Measurements from ENCODE around the gene NRG2. TPM values are rescaled to one million over a fixed set of nuclear protein-coding genes. Genes with fewer than 3 reads are reported as not detected.

The NRG2 gene
- total RNA-seq, 1 donor from 2014 or later: 1.9 TPM

DNA sequence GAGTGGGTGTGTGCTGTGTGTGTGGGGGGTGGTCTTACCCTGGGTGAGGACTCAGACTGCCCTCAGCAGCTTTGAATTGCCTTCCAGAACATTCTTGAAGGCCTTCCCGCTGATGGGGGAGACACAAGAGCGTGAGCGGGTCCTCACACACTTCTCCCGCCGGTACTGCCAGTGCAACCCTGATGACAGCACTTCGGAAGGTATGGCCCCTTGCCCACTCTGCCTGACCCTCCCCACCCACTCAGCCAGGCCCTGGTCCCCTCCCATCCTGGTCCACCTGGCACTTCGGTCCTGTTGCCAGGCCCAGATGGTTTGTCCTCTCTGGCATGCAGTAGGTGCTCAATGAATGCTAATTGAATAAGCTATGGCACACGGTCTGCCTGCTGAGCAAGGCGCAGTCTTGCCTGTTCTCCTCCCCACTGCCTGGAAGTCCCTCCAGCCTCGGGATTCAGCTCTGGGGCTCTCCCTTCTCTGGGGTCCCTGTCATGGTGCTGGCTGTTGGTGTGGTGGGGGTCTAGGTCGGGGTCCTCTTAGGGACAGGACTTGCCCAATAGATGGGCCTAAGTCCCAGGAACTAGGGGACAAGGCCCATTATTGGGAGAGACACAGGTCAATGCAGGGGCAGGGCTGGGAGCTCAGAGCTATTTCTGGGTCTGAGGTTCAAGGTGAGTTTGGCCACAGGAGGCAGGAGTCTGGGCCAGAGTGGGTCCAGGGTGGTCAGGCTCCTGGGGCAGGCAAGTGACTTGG is 221.1 kb downstream of the NRG2 start:
- ATAC-seq (no peak), DNase-seq (ENCODE audit: missing footprints) (no peak)
- intact Hi-C loops (cut with DNase I): no loop called here

DNA sequence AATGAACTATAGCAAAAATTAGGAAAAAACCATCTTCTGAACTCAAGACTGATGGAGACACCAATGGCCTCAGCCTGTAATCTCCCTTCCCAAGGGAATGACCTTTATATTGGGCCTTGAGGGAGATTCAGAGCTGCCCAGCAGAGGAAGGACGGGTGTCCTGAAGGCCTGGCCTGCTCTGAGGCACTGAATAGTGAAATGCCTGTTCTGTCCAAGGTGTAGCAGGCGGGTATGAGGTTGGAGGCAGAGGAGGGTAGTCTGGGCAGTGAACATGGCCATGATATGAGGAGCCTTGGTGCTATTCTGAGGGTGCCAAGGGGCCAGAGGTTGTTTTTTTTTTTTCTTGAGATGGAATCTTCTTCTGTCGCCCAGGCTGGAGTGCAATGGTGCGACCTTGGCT is 222.5 kb downstream of the NRG2 start:
- intact Hi-C loops (cut with DNase I): no loop called here
- ATAC-seq: no peak
- DNase-seq (ENCODE audit: missing footprints): no peak

DNA sequence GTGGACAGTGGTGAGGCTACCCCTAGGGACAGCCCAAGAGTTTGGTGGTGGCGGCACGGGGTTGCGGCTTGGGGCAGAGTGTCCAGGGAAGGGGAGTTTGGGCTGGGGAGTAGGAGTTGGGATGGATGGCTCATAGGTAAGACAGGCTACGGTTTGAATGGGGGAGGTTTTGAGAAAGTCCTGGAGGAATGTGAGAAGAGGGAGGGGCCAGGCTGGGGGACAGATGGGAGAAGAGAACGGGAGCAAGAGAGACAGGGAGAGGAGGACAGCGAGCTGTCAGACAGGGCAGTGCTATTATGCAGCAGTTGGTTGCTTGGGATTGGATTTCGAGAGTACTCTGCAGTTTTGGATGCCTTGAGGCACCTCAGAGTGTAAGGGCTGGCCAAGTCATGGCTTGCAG is 223.0 kb downstream of the NRG2 start:
- DNase-seq (ENCODE audit: missing footprints): no peak
- intact Hi-C loops (cut with DNase I): no loop called here
- no peak for ATAC-seq

DNA sequence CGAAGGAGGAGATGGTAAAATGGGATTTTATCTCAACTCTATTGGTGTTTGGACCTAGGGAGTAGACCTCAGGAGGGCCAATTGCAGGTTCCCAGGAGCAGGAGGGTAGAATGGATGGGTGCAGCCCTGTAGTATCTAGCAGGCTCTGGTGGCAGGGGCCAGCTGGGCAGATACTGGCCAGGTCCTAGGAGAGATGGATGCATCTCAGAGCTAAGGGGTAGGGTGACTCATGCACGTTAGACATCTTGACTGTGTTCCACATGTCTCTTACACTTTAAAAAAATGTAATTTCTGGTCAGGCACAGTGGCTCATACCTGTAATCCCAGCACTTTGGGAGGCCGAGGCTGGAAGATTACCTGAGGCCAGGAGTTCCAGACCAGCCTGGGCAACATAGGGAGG is 225.1 kb downstream of the NRG2 start:
- ATAC-seq (no peak), DNase-seq (ENCODE audit: missing footprints) (no peak)
- intact Hi-C loops (cut with DNase I): no loop called here

DNA sequence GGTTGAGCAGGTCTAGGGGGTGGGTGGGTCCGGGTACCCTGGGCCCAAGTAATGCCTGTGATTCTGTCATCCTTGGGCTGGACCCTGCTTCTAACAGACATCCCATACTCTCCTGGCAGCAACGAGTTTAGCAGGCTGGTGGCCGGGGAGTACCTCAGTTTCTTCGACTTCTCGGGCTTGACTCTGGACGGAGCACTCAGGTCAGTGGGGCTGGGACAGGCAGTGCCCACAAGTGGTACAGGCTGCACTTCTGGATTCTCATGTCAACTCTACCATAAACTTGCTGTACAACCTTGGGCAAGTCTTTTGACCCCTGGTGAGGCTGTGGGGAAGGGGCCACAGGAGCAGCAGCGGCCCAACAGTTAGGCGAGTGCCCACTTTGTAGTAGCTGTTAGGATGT is 225.7 kb downstream of the NRG2 start:
- ATAC-seq: no peak
- DNase-seq (ENCODE audit: missing footprints): no peak
- intact Hi-C loops (cut with DNase I): no loop called here

DNA sequence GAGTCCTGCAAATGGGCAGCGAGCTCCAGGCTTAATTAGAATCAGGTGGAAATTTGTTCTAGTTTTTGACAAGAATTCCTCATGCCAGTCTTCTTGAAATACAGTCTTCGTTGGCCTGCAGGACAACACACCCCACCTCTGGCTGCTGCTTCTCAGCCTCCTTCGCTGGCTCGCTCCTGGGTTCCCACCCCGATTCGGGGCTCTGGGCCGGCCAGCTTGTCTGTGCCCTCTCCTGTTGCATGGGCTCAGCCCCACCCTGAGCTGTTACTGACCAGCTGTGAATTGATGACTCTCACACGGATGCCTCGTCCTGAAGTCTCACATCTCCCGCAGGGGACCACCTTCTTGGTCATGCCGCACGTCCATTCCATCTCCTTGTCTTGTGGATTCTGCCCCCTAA is 226.5 kb downstream of the NRG2 start:
- intact Hi-C loops (cut with DNase I): no loop called here
- no peak for ATAC-seq
- DNase-seq (ENCODE audit: missing footprints): no peak

DNA sequence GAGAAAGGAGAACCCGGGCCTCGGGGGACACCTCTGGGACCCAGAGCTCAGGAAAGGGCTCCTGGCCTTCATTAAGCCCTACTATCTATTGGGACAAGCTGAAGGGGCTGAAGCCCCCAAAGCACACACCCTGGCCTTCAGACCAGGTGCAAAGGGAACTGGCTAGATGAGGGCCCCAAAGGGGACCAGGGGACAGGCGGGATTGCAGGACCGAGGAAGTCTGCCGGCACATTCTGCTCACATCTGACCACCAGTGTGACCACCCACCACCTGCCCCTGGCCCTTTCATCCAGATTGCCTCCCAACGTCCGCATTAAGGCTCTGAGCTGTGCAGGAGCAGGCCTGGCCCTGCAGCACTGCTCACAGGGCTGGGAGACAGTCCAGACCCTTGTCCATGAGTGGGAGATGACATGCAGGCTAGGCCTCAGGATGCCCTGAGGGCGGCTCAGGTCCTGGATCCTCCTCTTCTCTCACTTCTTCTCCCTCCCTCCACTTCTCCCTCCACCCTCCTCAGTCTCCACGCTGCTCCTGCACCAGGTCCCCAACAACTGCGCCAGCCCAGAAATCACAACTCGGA is 228.3 kb downstream of the NRG2 start:
- intact Hi-C loops (cut with DNase I): no loop called here
- no peak for ATAC-seq
- DNase-seq (ENCODE audit: missing footprints): no peak

DNA sequence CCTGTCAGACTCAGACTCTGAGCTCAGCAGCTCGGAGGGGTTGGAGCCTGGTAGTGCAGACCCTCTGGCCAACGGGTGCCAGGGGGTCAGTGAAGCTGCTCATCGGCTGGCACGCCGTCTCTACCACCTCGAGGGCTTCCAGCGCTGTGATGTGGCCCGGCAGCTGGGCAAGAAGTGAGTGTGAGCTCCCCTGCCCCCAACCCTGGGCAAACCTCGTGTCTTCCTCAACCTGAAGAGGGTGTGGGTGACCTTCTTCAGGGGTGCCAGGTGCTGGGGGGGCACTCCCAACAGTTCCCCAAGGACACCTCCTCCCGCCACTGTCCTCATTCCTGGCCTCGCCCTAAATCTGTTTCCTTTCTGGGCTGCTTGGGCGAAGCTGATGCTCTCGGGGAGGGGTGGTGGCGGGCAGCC is 228.9 kb downstream of the NRG2 start:
- intact Hi-C loops (cut with DNase I): no loop called here
- DNase-seq (ENCODE audit: missing footprints) (no peak), ATAC-seq (no peak)

DNA sequence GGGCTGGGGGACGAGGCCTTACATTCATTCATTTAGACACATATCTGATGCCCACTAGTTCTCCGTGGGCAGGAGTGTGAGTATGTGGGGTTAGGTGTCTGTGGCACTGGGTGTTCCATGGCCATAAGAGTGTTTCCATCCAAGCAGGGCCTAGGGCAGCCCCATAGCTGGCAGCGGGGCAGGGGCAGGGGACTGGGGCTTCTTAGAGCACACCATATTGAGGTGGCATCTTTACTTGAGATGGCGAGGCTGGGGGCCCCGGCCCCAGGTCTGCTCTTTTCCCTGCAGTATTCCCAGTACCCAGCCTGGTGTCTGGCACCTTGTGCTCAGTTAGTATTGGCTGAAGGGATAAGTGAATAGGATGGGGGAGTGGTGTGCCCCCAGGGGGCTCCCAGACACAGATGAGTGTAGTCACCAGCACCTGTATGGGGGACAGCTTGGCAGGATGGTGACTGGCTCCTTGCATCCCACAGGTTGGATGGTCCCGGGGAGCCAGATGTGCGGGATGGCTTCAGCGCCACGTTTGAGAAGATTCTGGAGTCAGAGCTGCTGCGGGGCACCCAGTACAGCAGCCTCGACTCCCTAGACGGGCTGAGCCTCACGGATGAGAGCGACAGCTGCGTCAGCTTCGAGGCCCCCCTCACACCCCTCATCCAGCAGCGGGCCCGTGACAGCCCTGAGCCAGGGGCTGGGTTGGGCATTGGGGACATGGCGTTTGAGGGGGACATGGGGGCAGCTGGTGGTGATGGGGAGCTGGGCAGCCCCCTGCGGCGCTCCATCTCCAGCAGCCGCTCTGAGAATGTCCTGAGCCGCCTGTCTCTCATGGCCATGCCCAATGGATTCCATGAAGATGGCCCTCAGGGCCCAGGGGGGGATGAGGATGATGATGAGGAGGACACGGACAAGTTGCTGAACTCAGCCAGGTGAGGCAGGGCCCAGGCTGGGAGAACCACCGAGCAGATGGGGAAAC is 230.0 kb downstream of the NRG2 start:
- ATAC-seq (no peak), DNase-seq (ENCODE audit: missing footprints) (no peak)
- intact Hi-C loops (cut with DNase I): no loop called here

DNA sequence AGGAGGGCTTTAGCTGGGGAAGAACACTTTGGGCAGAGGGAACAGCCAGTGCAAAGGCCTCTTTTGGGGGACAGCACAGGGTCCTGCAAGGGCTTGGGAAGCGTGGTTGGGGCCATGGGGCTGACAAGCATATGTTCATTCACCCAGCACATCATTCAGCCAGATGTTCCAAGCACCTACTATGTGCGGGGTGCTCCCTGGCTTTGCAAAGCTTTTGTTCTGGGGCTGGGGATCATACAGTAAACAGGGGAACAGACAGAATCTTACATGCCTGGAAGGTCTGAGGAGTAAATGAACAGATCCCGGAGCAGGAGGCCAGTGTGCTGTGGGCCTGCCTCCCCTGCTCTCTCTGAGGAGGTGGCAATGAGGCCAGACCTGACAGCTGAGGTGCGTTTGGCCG is 230.8 kb downstream of the NRG2 start:
- DNase-seq (ENCODE audit: missing footprints): no peak
- intact Hi-C loops (cut with DNase I): no loop called here

DNA sequence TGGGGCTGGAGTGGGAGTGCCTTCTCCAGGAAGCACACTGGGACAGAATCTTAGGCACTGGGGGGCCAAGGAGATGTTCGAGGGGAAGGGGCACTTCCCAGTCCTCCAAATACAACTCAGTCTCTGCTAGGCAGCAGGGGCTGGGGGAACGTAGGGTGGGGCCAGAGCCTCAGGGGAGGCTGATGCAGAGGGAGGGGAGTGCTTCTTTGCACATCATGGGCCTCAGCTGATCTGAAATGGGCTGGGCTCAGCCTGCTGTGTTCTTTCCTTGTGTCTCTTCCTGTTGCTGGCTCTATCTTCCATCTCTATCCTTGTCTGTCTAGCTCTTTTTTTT is 231.9 kb downstream of the NRG2 start:
- DNase-seq (ENCODE audit: missing footprints) (no peak), ATAC-seq (no peak)
- intact Hi-C loops (cut with DNase I): no loop called here

More for the DNA sequence above, 230.8 kb downstream of the NRG2 start:
- no peak for ATAC-seq

DNA sequence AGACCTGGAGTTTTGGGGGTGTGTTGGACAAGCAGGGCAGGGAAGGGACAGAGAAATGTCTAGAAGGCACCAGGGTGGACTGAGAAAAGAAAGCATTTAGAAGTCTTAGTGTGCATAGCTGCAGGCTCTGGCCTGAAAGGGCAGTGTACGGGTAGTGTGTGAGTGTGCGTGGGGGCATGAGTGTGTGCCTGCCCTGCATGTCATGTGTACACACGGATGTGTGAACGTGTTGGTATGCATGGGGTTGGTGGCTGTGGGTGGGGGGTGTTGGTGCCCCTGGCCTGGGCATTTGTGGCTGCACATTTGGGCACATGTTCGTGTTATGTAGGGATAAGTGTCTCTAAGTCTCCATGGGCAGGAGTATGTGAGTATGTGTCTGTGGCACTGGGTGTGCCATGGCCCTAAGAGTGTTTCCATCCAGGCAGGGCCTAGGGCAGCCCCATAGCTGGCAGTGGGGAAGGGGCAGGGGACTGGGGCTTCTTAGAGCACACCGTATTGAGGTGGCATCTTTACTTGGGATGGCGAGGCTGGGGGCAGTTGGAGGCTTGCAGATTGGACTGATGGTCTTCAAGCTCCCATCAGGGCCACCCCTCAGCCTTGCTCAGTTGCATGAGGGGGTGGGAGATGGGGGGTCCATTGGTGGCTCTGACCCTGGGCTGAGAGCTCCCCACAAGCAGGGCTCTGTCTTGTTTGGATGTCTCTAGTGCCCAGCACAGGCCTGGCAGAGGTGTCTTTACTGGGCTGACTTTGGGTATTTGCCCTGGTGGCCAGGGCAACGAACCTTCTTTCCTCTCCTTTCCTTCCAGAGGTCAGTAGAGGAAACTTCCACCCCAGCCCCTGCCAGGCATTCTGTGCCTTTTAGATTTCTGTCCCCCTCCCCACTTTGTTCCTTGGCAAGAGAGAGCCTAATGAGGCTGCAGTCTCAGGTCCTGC is 232.5 kb downstream of the NRG2 start:
- ATAC-seq (no peak), DNase-seq (ENCODE audit: missing footprints) (no peak)
- intact Hi-C loops (cut with DNase I): no loop called here

DNA sequence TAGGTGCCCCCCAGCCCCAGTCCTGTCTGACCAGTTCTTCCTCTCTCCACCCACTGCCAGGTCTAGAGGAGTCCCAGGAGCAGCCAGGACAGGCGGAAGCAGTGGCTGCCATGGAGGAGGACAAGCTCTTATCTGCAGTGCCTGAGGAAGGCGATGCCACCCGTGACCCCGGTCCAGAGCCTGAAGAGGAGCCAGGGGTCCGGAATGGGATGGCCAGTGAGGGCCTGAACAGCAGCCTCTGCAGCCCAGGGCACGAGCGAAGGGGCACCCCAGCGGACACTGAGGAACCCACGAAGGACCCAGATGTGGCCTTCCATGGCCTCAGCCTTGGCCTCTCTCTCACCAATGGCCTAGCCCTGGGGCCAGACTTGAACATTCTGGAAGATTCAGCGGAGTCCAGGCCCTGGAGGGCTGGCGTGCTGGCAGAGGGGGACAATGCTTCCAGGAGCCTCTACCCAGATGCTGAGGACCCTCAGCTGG is 233.7 kb downstream of the NRG2 start:
- ATAC-seq: no peak
- intact Hi-C loops (cut with DNase I): no loop called here
- no peak for DNase-seq (ENCODE audit: missing footprints)

DNA sequence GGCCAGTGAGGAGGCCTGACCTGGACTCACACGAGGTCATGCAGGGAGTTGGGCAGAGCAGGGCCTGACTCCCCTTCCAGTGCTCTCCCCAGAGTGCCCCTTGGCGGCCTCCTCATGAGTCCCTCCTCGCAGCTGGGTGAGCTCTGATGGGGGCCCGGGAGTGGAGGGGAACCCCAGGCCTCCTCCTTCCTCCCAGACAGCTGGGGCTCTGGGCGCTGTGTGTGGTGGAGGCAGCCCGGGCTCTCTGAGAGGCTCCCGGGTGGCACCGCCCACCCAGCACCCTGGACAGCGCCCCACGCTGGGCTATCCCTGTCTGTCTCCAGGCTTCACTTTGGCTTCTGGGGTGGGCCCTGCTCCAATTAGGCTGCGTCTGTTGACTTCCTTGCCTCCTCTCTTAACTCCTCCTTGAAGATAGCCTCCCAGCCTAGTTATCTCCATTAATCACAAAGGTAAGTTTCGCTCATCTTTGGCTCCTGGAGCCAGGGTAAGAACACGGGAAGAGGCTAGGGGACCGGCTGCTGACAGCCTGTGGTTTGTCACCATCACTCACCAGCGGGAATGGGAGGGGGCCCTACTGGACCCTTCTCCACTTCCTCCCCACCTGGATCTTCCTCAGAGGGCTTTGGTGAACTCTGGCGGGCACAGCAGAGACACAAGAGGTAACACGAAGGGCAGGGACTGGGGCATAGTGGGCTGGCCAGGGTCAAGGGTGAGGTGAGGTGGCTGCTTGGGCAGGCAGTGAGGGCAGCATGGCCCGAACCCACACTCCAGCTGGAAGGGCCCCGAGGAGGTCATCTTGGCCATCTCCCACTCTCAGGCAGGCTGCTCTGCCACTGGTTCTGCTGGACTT is 234.4 kb downstream of the NRG2 start:
- no peak for ATAC-seq
- intact Hi-C loops (cut with DNase I): no loop called here

DNA sequence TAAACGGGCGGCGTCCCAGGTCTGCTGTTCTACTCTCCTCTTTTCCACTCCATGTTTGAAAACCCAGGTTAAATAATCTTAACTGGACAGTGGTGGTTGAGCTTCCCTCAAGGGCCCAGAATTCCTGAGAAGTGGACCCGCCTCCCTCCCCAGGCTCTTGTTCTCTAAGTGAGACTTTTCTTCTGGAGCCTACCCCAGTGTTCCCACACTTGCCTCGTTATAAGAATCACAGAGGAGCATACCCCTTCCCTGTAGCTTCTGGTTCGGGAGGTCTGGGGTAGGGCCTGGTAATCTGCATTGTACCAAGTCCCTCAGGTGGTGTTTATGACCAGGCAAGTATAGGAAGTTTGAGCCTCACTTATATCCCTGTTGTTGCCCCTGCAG is 235.5 kb downstream of the NRG2 start:
- no peak for ATAC-seq
- DNase-seq (ENCODE audit: missing footprints): no peak
- intact Hi-C loops (cut with DNase I): no loop called here

More for the DNA sequence above, 234.4 kb downstream of the NRG2 start:
- DNase-seq (ENCODE audit: missing footprints): no peak

DNA sequence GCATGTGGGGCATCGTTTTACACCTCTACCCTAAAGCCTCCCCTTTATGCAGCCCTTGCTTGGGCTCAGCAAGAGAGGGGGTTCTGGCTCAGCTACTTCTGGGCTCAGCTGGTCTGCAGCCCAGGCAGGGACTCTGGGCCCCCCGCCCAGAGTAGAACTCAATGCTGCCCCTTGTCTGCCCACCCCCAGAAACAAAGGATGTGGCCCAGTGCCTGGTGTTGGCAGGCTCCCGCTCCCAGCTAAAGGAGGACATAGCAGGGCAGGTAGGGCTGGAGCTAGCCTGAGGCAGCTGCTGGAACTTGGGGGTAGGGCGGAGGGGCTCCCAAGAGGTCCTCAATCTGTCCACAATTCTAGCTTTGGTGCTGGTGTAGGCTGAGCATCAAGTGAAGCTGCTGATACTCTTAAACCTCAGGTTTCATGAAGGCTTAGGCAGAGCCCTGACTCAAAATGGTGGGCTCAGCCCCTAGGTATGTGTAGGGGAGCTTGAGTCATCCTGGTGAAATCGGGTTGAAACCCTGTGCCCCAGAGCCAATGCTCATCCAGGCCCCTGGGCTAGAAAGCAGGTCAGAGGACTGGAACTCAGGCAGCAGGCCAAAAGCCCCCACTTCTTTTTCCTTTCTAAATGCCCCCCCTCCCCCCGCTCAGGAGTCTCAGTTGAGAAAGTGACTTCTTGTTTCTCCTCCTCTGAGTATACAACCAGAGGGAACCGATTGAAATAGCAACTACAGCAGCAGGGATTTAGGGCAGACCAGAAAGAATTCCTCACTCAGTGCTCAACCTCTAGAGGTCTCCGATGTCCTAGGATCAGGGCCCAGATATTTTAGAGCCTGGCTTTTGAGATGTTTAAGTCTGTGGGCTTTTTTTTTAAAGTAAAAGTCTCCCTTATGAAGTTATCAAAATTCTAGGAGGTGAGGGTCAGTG is 236.1 kb downstream of the NRG2 start:
- no peak for DNase-seq (ENCODE audit: missing footprints)
- intact Hi-C loops (cut with DNase I): no loop called here
- no peak for ATAC-seq

DNA sequence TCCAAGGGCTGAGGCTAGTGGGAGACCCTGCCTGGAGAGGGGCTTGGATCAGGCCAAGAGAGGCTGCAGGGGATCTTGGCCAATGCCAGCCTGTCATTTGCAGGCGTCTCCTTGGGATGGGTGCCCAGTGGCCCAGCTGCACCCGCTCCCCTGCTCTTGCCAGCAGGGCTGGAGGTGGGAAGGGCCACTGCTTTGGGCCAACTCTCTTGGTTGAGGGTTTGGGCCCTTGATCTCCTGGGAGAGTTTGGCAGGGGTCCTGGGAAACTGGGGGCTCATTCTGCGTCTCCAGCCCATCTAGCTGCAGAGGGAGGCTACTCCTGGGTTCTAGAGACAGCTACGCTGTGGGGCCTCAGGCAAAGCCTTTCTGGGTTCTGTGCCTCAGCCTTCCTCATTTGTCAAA is 237.0 kb downstream of the NRG2 start:
- intact Hi-C loops (cut with DNase I): no loop called here
- no peak for ATAC-seq
- DNase-seq (ENCODE audit: missing footprints): no peak

Data from Right ventricle myocardium inferior (tissue), 1 donor.